Spinal cord (tissue), 10 donors: ENCODE results near the gene ENAH. TPM values are rescaled to one million over a fixed set of nuclear protein-coding genes. Genes with fewer than 3 reads are reported as not detected.
A peak's percentile ranks its signal among the peaks of the same experiment; 100 is the strongest.
"Not testable (repeated sequence)": the region's sequence is repeated elsewhere in the genome, so short reads cannot be mapped to it uniquely, and the experiment has no call there.

Experiments used
- DNase-seq, 6 donors: peaks; one replicate each; pipeline versions ENCODE4 v3.0.0 to v3.0.0-alpha.2; 2013 to 2015; ENCODE audit warnings: low spot score in 6 of 6, low read depth in 4 of 6
- H3K27ac ChIP-seq: one replicate; pipeline ENCODE4 v1.5.1; 2013; ENCODE audit warnings: low read depth, low read length, control low read depth
- H3K27me3 ChIP-seq: one replicate; pipeline ENCODE4 v1.6.1; 2013; ENCODE audit warnings: low read length; ENCODE audit not compliant: control insufficient read depth, insufficient read depth
- H3K36me3 ChIP-seq: one replicate; pipeline ENCODE4 v1.6.1; 2013; ENCODE audit warnings: low read length; ENCODE audit not compliant: control insufficient read depth, insufficient read depth
- H3K4me1 ChIP-seq: one replicate; pipeline ENCODE4 v1.6.1; 2013; ENCODE audit warnings: low read length; ENCODE audit not compliant: control insufficient read depth, insufficient read depth
- H3K4me3 ChIP-seq: one replicate; pipeline ENCODE4 v1.5.1; 2013; ENCODE audit warnings: low read depth, low read length, control low read depth
- H3K9me3 ChIP-seq: one replicate; pipeline ENCODE4 v1.6.1; 2013; ENCODE audit warnings: low read length; ENCODE audit not compliant: control insufficient read depth, insufficient read depth
- WGBS: methylation state at CpG from one replicate; pipeline ENCODE4 v1.1.5; 2013; ENCODE audit warnings: missing lambda C conversion rate; ENCODE audit not compliant: insufficient coverage; 5-methylcytosine and 5-hydroxymethylcytosine counted together
- polyA plus RNA-seq, 2 donors: library from polyadenylated mRNA; unstranded; fragments of 120-200 nt; gene quantifications; one replicate each; pipeline ENCODE4 v1.2.1, GENCODE V29; 2013; ENCODE audit not compliant: insufficient read length in 2 of 2
- total RNA-seq, 2 donors: library from RNA; depleted of rRNA in 1 of 2; stranded (reverse); fragments of 120-200 nt in 1 of 2; fragments of >200 nt in 1 of 2; gene quantifications; one replicate each; pipeline versions ENCODE4 v1.2.3 to v1.2.4, GENCODE V29; 2013 to 2014
- donor health status: healthy.

The ENAH gene
- total and polyA plus RNA-seq, 4 donors, result 78.8 to 129 (median 88.9) TPM

DNA sequence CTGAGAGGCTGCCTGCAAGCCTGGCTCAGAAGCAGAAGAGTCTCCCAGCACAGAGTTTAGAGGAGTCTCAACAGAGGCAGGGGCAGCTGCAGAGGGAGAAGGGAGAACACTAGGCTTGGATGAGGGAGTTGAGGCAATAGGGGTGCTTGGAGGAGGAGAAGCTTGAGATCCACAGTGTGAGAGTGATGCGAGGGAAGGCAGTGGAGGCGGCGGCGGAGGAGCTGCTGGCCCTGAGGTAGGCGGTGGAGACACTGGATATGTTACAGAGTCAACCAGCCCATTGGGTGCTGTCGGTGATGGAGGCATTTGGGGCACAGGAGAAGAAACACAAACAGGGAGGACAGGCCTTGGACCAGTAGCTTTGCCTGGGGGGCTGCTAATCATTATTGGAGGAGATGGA lies 135.7 kb downstream of the ENAH start:
- Histone ChIP-seq H3K27ac (no peak overlapping the region), H3K36me3 (peaks cover 20% of the 10 kb centered on the region), H3K4me3 (no peak overlapping the region), H3K9me3 (no peaks in the 10 kb centered on the region), H3K27me3 (no peaks in the 10 kb centered on the region), H3K4me1 (peaks cover 3% of the 10 kb centered on the region)
- no peak for DNase-seq
- WGBS, result over 99% methylated on average over 6 of the region's 6 CpGs

DNA sequence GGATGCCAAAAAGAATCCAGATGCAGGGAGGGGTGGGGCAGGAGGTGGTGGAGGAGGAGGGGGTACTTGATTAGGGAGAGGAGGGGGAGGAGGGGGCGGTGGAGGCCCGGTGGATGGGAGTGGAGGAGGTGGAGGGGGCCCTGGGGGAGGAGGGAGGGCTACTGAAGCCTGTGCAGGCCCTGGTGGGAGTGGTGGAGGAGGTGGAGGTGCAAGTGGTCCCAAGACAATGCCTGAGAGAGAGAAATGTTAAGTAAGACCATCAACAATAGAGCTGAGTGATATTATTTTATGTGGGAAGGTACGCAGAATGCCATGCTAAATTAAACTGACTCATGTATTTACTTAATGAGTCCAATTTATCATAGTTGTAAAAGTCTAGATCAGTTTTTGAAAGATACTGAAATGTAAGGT lies 138.2 kb downstream of the ENAH start:
- Histone ChIP-seq H3K27me3 (no peaks in the 10 kb centered on the region), H3K4me1 (peaks cover 3% of the 10 kb centered on the region), H3K9me3 (no peaks in the 10 kb centered on the region), H3K36me3 (peaks cover 27% of the 10 kb centered on the region), H3K4me3 (no peak overlapping the region), H3K27ac (no peak overlapping the region)
- DNase-seq, result no peak
- 20% methylated on average over 2 of the region's 3 CpGs for WGBS

- H3K4me1 ChIP-seq, H3K4me3 ChIP-seq, H3K27me3 ChIP-seq, DNase-seq, H3K9me3 ChIP-seq, H3K27ac ChIP-seq: not testable (repeated sequence)
- 97% methylated on average over 5 of the region's 9 CpGs for WGBS
- H3K36me3 ChIP-seq, result peaks cover 22% of the 10 kb centered on the region
Measured at GRCh38 chr1:225513576-225513975, 139.3 kb downstream of the ENAH start.

- 85% methylated on average over 2 of the region's 4 CpGs for WGBS
- H3K27ac ChIP-seq, result no peak overlapping the region
Measured at GRCh38 chr1:225511828-225512381, 141.0 kb downstream of the ENAH start.

GRCh38 chr1:225510740-225511139 lies 142.2 kb downstream of the ENAH start:
- not testable (repeated sequence) for H3K9me3 ChIP-seq, H3K27ac ChIP-seq, H3K27me3 ChIP-seq, DNase-seq, H3K4me1 ChIP-seq, H3K4me3 ChIP-seq
- WGBS, result 100% methylated on average over 1 of the region's 2 CpGs
- H3K36me3 ChIP-seq, result peaks cover 14% of the 10 kb centered on the region

More at GRCh38 chr1:225511828-225512381, 141.0 kb downstream of the ENAH start:
- H3K4me1 ChIP-seq, result no peaks in the 10 kb centered on the region
- no peaks in the 10 kb centered on the region for H3K9me3 ChIP-seq
- H3K27me3 ChIP-seq, result no peaks in the 10 kb centered on the region
- peaks cover 12% of the 10 kb centered on the region for H3K36me3 ChIP-seq
- no peak overlapping the region for H3K4me3 ChIP-seq
- DNase-seq, result no peak

DNA sequence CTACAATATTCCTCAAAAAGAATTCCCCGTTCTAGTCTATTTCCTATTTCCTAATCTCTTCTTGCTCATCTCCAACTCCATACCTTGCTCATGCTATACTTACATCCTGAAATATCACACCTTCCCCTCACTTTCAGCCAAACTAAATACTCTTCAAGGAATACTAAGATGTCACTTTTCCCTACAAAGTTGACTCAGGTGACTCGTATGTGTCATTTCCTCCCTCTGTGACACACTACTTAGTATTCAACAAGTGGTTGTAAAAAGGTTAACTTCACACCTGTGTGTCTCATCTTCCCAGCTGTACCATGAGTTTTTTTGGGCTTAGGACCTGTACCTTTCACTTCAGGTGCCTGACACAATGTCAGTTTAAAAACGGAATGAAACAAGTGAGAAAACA lies 143.2 kb downstream of the ENAH start:
- Histone ChIP-seq H3K36me3 (peaks cover 14% of the 10 kb centered on the region), H3K4me1 (no peaks in the 10 kb centered on the region)

DNA sequence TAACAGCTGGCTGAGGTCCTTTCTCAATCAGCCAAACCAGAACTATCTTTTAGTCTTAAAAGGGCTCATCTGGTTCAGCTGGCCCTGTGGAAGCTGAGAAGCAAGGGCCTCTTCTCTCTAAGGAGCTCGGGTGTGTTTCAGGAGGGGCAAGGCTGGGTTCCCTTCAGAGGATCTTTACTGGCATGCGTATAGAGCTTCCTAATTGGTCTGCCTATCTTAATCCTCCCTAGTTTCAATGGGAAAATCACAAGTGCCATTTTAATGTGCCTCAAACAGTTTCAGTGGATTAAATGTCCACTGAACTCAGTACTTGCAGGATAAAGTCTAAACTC lies 143.6 kb downstream of the ENAH start:
- Histone ChIP-seq H3K27ac (peak overlapping the region; percentile 11), H3K4me3 (no peak overlapping the region), H3K9me3 (no peaks in the 10 kb centered on the region), H3K4me1 (no peaks in the 10 kb centered on the region), H3K27me3 (no peaks in the 10 kb centered on the region), H3K36me3 (peaks cover 14% of the 10 kb centered on the region)
- 75% methylated on average over 1 of the region's 2 CpGs for WGBS
- no peak for DNase-seq

More for the DNA sequence above, 143.2 kb downstream of the ENAH start:
- Histone ChIP-seq H3K4me3 (no peak overlapping the region), H3K27me3 (no peaks in the 10 kb centered on the region), H3K27ac (no peak overlapping the region), H3K9me3 (no peaks in the 10 kb centered on the region)
- no peak for DNase-seq
- WGBS, result 100% methylated on average over 1 of the region's 3 CpGs

DNA sequence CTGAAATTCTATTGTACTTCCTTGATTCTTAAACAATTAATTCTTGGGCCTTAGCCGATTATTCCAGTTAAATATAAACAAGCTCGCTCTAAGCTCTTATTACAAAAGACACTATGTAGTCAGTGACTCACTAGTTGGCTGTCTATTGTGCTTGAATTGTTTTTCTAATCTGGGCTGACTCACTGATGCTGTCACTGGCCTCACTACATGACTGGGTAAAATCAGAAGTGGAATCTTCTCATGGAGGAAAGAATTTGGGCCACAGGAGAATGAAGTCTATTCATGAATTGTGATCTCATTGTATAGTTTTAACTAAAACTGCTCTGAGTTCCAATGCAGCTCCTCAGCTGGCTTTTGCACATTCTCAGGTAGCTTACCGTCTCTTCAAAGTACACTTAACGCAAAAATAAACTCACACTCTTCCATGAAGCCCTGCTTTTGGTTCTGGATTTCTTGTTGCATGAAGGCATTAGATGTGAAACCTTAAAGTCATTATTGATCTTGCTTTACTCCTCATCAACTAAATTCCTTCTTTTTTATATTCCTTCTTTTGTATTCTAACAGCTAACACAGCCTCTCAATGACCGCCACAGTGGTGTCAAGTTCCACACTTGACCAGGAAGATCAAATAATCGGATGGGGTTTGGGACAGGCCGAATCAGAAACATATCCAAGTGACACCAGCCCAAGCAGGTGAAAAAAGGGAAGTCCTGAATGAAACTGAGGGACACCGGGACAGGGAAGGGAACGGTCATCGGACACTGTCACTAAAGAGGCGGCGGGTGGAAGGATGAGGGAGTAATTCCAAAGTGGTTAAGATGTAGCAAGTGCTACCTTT lies 144.2 kb downstream of the ENAH start:
- DNase-seq, result peak in 1 of 6 donors; percentile 60

GRCh38 chr1:225506727-225507126 lies 146.2 kb downstream of the ENAH start:
- no peak for DNase-seq
- no peak overlapping the region for H3K27ac ChIP-seq
- peaks cover 8% of the 10 kb centered on the region for H3K36me3 ChIP-seq
- WGBS, result no CpG with 5 or more reads among the region's 1 CpG
- no peaks in the 10 kb centered on the region for H3K4me1 ChIP-seq
- H3K27me3 ChIP-seq, result no peaks in the 10 kb centered on the region
- no peaks in the 10 kb centered on the region for H3K9me3 ChIP-seq
- H3K4me3 ChIP-seq, result no peak overlapping the region

More for the DNA sequence above, 144.2 kb downstream of the ENAH start:
- 97% methylated on average over 6 of the region's 12 CpGs for WGBS
- H3K27me3 ChIP-seq, result no peaks in the 10 kb centered on the region
- H3K9me3 ChIP-seq, result no peaks in the 10 kb centered on the region
- no peaks in the 10 kb centered on the region for H3K4me1 ChIP-seq
- peaks cover 14% of the 10 kb centered on the region for H3K36me3 ChIP-seq
- peak overlapping the region; percentile 11 for H3K27ac ChIP-seq
- no peak overlapping the region for H3K4me3 ChIP-seq

GRCh38 chr1:225504776-225505175 lies 148.1 kb downstream of the ENAH start:
- Histone ChIP-seq H3K27ac (no peak overlapping the region), H3K27me3 (no peaks in the 10 kb centered on the region), H3K4me3 (no peak overlapping the region), H3K36me3 (peaks cover 4% of the 10 kb centered on the region), H3K9me3 (no peaks in the 10 kb centered on the region), H3K4me1 (no peaks in the 10 kb centered on the region)
- DNase-seq, result no peak
- WGBS, result no CpG with 5 or more reads among the region's 2 CpGs
